Measurements from ENCODE around the gene FSIP1. TPM values are rescaled to one million over a fixed set of nuclear protein-coding genes. Genes with fewer than 3 reads are reported as not detected.
A peak's percentile ranks its signal among the peaks of the same experiment; 100 is the strongest.

FSIP1 gene
- total and polyA plus RNA-seq, 5 donors from 2014 or later: 0.08 to 1.1 (median 0.20) TPM

DNA sequence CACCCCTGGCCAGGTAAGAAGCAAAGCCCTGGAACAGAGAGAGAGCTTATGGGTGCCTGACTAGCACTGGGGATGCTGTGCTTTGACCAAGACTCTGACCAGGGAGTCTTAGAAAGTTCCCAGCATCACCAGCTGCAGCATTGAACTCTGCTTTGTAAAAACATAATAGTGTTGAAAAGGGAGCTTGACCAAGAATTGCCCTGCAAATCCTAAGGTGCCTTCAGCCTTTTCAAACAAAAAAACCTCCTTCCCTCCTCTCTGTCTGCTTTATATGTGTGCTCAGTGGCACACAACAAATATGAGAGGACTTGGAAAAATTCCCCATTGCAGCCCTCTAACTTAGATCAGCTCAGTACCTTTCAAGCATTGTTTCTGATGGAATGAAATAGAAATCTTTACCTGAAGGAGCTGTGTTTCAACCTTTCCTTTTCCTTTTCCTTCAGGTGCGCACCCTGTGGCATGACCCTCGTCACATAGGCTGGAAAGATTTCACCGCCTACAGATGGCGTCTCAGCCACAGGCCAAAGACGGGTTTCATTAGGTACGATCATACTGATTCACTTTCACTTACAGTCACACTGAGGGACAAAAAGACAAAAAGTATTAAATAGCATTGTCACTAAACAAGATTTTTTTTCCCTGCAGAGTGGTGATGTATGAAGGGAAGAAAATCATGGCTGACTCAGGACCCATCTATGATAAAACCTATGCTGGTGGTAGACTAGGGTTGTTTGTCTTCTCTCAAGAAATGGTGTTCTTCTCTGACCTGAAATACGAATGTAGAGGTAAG lies 188.8 kb downstream of the FSIP1 start:
- ATAC-seq (ENCODE audit: low read depth in 2 of 2) (peak in 1 of 2 donors; percentile 60), DNase-seq (peak in 2 of 3 donors; percentile 5 to 38)
- H3K36me3 Mint-ChIP-seq: no peaks in the 10 kb centered on the region
- no peak overlapping the region for H3K27ac Mint-ChIP-seq
- Histone ChIP-seq H3K36me3 (ENCODE audit: control insufficient read depth, insufficient read depth, low read length) (no peaks in the 10 kb centered on the region), H3K4me1 (ENCODE audit: control insufficient read depth, insufficient read depth, low read length, poor library complexity, severe bottlenecking) (no peaks in the 10 kb centered on the region), H3K27me3 (ENCODE audit: control insufficient read depth, insufficient read depth, low read length) (no peaks in the 10 kb centered on the region), H3K4me3 (ENCODE audit: low read depth, low read length) (no peak overlapping the region), H3K9me3 (ENCODE audit: control insufficient read depth in 2 of 2, low read length in 2 of 2) (no peaks in the 10 kb centered on the region), H3K27ac (ENCODE audit: insufficient read depth, low read length, poor library complexity, severe bottlenecking) (no peak overlapping the region)
- H3K4me1 Mint-ChIP-seq: peaks cover 0 to 6% (median 4%) of the 10 kb centered on the region in 4 donors
- H3K27me3 Mint-ChIP-seq: peaks cover 8% of the 10 kb centered on the region
- H3K9me3 Mint-ChIP-seq: no peaks in the 10 kb centered on the region
- H3K4me3 Mint-ChIP-seq: no peak overlapping the region

DNA sequence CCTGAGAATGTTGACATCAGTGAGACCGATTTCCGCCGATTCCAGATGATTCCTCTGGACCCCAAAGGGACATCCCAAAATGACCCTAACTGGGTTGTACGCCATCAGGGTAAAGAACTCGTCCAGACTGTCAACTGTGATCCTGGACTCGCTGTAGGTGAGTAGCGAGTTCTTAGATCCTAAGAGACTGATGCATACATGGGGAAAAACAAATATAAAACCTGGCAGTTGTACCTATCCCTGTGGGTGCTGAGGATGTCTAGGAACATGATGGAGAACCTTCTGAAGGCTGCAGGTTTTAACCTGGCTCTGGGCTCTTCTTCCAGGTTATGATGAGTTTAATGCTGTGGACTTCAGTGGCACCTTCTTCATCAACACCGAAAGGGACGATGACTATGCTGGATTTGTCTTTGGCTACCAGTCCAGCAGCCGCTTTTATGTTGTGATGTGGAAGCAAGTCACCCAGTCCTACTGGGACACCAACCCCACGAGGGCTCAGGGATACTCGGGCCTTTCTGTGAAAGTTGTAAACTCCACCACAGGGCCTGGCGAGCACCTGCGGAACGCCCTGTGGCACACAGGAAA lies 189.5 kb downstream of the FSIP1 start:
- no peak for ATAC-seq (ENCODE audit: low read depth in 2 of 2)
- Mint-ChIP-seq H3K4me1 (peaks cover 0 to 6% (median 4%) of the 10 kb centered on the region in 4 donors), H3K27ac (no peak overlapping the region)

DNA sequence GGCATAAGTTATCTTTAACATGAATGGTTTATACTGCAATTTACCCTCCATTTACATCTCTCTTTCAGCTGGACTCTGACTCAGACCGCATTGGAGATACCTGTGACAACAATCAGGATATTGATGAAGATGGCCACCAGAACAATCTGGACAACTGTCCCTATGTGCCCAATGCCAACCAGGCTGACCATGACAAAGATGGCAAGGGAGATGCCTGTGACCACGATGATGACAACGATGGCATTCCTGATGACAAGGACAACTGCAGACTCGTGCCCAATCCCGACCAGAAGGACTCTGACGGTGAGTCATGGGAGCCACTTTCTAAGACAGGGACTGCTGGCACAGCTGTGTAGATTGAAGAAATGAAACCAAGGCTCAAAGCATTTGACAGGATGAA lies 190.1 kb downstream of the FSIP1 start:
- Histone ChIP-seq H3K4me3 (ENCODE audit: low read depth, low read length) (no peak overlapping the region), H3K27me3 (ENCODE audit: control insufficient read depth, insufficient read depth, low read length) (no peaks in the 10 kb centered on the region), H3K36me3 (ENCODE audit: control insufficient read depth, insufficient read depth, low read length) (no peaks in the 10 kb centered on the region), H3K27ac (ENCODE audit: insufficient read depth, low read length, poor library complexity, severe bottlenecking) (no peak overlapping the region), H3K4me1 (ENCODE audit: control insufficient read depth, insufficient read depth, low read length, poor library complexity, severe bottlenecking) (no peaks in the 10 kb centered on the region), H3K9me3 (ENCODE audit: control insufficient read depth in 2 of 2, low read length in 2 of 2) (no peaks in the 10 kb centered on the region)
- no peak for DNase-seq
- Mint-ChIP-seq H3K4me1 (peaks cover 0 to 6% (median 4%) of the 10 kb centered on the region in 4 donors), H3K36me3 (no peaks in the 10 kb centered on the region), H3K27me3 (peaks cover 8% of the 10 kb centered on the region), H3K4me3 (no peak overlapping the region), H3K27ac (no peak overlapping the region), H3K9me3 (no peaks in the 10 kb centered on the region)
- no peak for ATAC-seq (ENCODE audit: low read depth in 2 of 2)

More for the DNA sequence above, 189.5 kb downstream of the FSIP1 start:
- Histone ChIP-seq H3K27me3 (ENCODE audit: control insufficient read depth, insufficient read depth, low read length) (no peaks in the 10 kb centered on the region), H3K36me3 (ENCODE audit: control insufficient read depth, insufficient read depth, low read length) (no peaks in the 10 kb centered on the region), H3K4me1 (ENCODE audit: control insufficient read depth, insufficient read depth, low read length, poor library complexity, severe bottlenecking) (no peaks in the 10 kb centered on the region), H3K4me3 (ENCODE audit: low read depth, low read length) (no peak overlapping the region), H3K9me3 (ENCODE audit: control insufficient read depth in 2 of 2, low read length in 2 of 2) (no peaks in the 10 kb centered on the region), H3K27ac (ENCODE audit: insufficient read depth, low read length, poor library complexity, severe bottlenecking) (no peak overlapping the region)
- DNase-seq: no peak
- no peaks in the 10 kb centered on the region for H3K9me3 Mint-ChIP-seq
- no peak overlapping the region for H3K4me3 Mint-ChIP-seq
- peaks cover 8% of the 10 kb centered on the region for H3K27me3 Mint-ChIP-seq
- no peaks in the 10 kb centered on the region for H3K36me3 Mint-ChIP-seq

DNA sequence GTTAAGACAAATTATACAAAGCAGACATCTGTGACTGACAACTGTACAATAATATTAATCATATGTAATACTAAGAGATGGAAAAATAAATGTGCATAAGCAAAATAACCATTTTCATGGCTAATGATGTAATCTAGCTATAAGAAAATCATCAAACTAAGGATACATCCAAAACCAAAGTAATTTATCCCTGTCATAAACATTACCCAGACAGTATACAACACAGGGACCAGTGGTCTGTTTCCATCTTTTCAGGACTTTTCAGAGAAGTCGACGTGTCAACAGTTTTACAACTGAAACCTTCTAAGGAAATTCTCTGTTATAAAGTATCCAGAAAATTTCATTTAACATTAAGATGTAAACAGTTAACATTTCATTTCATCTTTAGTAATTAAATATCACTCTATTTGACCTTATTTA lies 190.7 kb downstream of the FSIP1 start:
- ATAC-seq (ENCODE audit: low read depth in 2 of 2) (no peak), DNase-seq (no peak)
- H3K27me3 Mint-ChIP-seq: peaks cover 8% of the 10 kb centered on the region
- H3K27me3 ChIP-seq (ENCODE audit: control insufficient read depth, insufficient read depth, low read length): peaks cover 2% of the 10 kb centered on the region
- no peak overlapping the region for H3K27ac Mint-ChIP-seq
- H3K4me1 ChIP-seq (ENCODE audit: control insufficient read depth, insufficient read depth, low read length, poor library complexity, severe bottlenecking): no peaks in the 10 kb centered on the region
- H3K27ac ChIP-seq (ENCODE audit: insufficient read depth, low read length, poor library complexity, severe bottlenecking): no peak overlapping the region
- H3K4me1 Mint-ChIP-seq: peaks cover 0 to 6% (median 4%) of the 10 kb centered on the region in 4 donors
- no peak overlapping the region for H3K4me3 ChIP-seq (ENCODE audit: low read depth, low read length)
- H3K36me3 Mint-ChIP-seq: no peaks in the 10 kb centered on the region
- no peaks in the 10 kb centered on the region for H3K9me3 ChIP-seq (ENCODE audit: control insufficient read depth in 2 of 2, low read length in 2 of 2)
- H3K36me3 ChIP-seq (ENCODE audit: control insufficient read depth, insufficient read depth, low read length): no peaks in the 10 kb centered on the region
- H3K4me3 Mint-ChIP-seq: no peak overlapping the region
- no peaks in the 10 kb centered on the region for H3K9me3 Mint-ChIP-seq

DNA sequence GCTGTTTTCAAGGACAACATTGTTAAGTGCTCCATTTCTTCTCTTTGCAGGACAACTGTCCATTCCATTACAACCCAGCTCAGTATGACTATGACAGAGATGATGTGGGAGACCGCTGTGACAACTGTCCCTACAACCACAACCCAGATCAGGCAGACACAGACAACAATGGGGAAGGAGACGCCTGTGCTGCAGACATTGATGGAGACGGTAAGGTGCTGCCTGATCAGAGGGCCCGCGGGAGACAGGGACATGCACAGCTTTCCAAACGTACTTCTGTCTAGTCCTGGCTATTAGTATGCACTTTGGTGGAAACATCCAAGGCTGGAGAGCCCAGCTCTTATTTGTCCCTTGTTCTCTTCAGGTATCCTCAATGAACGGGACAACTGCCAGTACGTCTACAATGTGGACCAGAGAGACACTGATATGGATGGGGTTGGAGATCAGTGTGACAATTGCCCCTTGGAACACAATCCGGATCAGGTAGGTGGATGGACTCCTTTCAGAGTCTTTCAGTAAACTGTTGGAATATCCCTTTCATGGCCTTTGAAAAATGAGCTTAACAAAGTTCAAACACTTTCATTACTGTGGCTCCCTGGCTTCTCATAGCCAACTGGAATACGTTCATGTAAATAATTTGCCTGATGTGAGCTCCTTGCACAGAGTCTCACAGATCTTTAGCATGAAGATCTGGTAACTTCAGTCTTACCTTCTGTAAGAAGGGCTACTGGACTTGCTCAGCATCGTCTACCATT lies 191.3 kb downstream of the FSIP1 start:
- Histone ChIP-seq H3K4me3 (ENCODE audit: low read depth, low read length) (no peak overlapping the region), H3K27me3 (ENCODE audit: control insufficient read depth, insufficient read depth, low read length) (peaks cover 2% of the 10 kb centered on the region), H3K9me3 (ENCODE audit: control insufficient read depth in 2 of 2, low read length in 2 of 2) (no peaks in the 10 kb centered on the region), H3K27ac (ENCODE audit: insufficient read depth, low read length, poor library complexity, severe bottlenecking) (no peak overlapping the region), H3K4me1 (ENCODE audit: control insufficient read depth, insufficient read depth, low read length, poor library complexity, severe bottlenecking) (no peaks in the 10 kb centered on the region), H3K36me3 (ENCODE audit: control insufficient read depth, insufficient read depth, low read length) (no peaks in the 10 kb centered on the region)
- peak overlapping the region in 1 of 3 donors; percentile 58 for H3K27ac Mint-ChIP-seq
- ATAC-seq (ENCODE audit: low read depth in 2 of 2): no peak
- peaks cover 8% of the 10 kb centered on the region for H3K27me3 Mint-ChIP-seq
- H3K36me3 Mint-ChIP-seq: no peaks in the 10 kb centered on the region
- DNase-seq: no peak
- no peaks in the 10 kb centered on the region for H3K9me3 Mint-ChIP-seq
- no peak overlapping the region for H3K4me3 Mint-ChIP-seq
- H3K4me1 Mint-ChIP-seq: peaks cover 0 to 6% (median 4%) of the 10 kb centered on the region in 4 donors

DNA sequence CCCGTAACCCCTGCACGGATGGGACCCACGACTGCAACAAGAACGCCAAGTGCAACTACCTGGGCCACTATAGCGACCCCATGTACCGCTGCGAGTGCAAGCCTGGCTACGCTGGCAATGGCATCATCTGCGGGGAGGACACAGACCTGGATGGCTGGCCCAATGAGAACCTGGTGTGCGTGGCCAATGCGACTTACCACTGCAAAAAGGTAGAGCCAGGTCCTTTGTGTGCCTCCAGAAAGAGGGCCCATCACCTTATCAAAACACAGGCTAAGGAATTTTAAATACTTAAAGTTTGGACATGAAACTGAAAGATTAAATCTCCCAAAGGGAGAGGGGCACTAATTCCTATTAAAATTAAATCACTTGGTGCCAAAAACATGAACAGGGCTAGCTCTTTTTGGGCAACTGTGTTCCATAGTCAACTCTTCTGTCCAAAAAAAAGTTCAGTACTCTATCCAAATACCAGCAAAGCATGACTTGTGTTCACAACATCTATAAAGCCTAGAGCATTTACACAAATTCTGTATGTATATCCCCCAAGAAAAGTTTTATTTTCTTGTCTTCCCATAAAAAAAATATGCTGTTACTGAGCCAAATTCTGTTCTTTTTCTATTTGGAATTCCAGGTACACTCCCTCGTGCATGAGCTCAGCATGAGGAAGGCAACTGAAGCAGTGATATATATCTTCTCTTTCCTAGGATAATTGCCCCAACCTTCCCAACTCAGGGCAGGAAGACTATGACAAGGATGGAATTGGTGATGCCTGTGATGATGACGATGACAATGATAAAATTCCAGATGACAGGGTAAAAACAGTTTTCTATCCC lies 192.6 kb downstream of the FSIP1 start:
- Histone ChIP-seq H3K27ac (ENCODE audit: insufficient read depth, low read length, poor library complexity, severe bottlenecking) (no peak overlapping the region), H3K4me3 (ENCODE audit: low read depth, low read length) (no peak overlapping the region), H3K27me3 (ENCODE audit: control insufficient read depth, insufficient read depth, low read length) (peaks cover 2% of the 10 kb centered on the region), H3K9me3 (ENCODE audit: control insufficient read depth in 2 of 2, low read length in 2 of 2) (no peaks in the 10 kb centered on the region), H3K4me1 (ENCODE audit: control insufficient read depth, insufficient read depth, low read length, poor library complexity, severe bottlenecking) (no peaks in the 10 kb centered on the region), H3K36me3 (ENCODE audit: control insufficient read depth, insufficient read depth, low read length) (no peaks in the 10 kb centered on the region)
- Mint-ChIP-seq H3K36me3 (no peaks in the 10 kb centered on the region), H3K4me1 (peaks cover 0 to 6% (median 4%) of the 10 kb centered on the region in 4 donors), H3K27me3 (peaks cover 8% of the 10 kb centered on the region), H3K9me3 (no peaks in the 10 kb centered on the region), H3K27ac (no peak overlapping the region), H3K4me3 (no peak overlapping the region)
- no peak for DNase-seq
- ATAC-seq (ENCODE audit: low read depth in 2 of 2): no peak

DNA sequence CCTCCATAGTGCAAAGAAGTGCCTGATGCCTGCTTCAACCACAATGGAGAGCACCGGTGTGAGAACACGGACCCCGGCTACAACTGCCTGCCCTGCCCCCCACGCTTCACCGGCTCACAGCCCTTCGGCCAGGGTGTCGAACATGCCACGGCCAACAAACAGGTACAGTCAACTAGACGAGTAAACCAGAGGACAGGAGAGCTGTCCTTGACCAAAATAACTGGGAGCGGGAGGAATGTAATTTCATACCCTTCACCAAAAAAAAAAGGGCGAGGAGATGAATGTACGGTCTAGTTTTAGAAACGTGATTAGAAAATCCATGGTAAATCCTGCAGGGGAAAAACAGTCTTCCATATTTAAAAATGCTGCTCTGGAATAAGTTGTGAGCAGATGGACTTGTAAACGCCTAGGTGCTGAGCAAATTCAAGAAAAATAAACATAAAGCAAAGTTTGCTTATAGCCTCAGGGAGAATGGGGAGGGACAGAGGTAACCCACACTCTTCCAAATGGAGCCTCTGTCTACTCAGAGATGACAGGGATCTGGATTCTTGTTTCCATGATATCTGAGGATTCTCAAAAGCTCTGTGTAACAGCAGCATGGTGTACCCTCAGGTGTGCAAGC lies 193.3 kb downstream of the FSIP1 start:
- no peak overlapping the region for H3K27ac Mint-ChIP-seq
- Histone ChIP-seq H3K36me3 (ENCODE audit: control insufficient read depth, insufficient read depth, low read length) (no peaks in the 10 kb centered on the region), H3K4me1 (ENCODE audit: control insufficient read depth, insufficient read depth, low read length, poor library complexity, severe bottlenecking) (no peaks in the 10 kb centered on the region), H3K27ac (ENCODE audit: insufficient read depth, low read length, poor library complexity, severe bottlenecking) (no peak overlapping the region), H3K4me3 (ENCODE audit: low read depth, low read length) (no peak overlapping the region), H3K27me3 (ENCODE audit: control insufficient read depth, insufficient read depth, low read length) (peaks cover 2% of the 10 kb centered on the region), H3K9me3 (ENCODE audit: control insufficient read depth in 2 of 2, low read length in 2 of 2) (no peaks in the 10 kb centered on the region)
- H3K4me3 Mint-ChIP-seq: no peak overlapping the region
- H3K36me3 Mint-ChIP-seq: no peaks in the 10 kb centered on the region
- H3K27me3 Mint-ChIP-seq: peaks cover 8% of the 10 kb centered on the region
- H3K4me1 Mint-ChIP-seq: peaks cover 0 to 5% (median 4%) of the 10 kb centered on the region in 4 donors
- ATAC-seq (ENCODE audit: low read depth in 2 of 2) (no peak), DNase-seq (no peak)
- H3K9me3 Mint-ChIP-seq: no peaks in the 10 kb centered on the region
